GM13976 (cell line): ENCODE data around the gene GNAS.

Experiments used
- DNase-seq: peaks from one replicate; pipeline ENCODE4 v3.0.0; 2012; ENCODE audit warnings: low spot score
- in situ Hi-C: fragments of 300-500 bp; cut with MboI; formaldehyde crosslinking; loops from one replicate; pipeline ENCODE4 v1.12.0; 2022; ENCODE audit warnings: low sequenced_read_pairs, mixed read lengths, inconsistent platforms; ENCODE audit not compliant: unreplicated experiment
- TF ChIP-seq, protein P1 (sequence below): IDR thresholded peaks from 2 replicates; pipeline ENCODE4 v1.5.1; 2012; ENCODE audit warnings: borderline replicate concordance, mild to moderate bottlenecking; ENCODE audit not compliant: insufficient read depth; ENCODE audit errors: extremely low read depth, missing control alignments, control extremely low read depth

Gene GNAS

DNA sequence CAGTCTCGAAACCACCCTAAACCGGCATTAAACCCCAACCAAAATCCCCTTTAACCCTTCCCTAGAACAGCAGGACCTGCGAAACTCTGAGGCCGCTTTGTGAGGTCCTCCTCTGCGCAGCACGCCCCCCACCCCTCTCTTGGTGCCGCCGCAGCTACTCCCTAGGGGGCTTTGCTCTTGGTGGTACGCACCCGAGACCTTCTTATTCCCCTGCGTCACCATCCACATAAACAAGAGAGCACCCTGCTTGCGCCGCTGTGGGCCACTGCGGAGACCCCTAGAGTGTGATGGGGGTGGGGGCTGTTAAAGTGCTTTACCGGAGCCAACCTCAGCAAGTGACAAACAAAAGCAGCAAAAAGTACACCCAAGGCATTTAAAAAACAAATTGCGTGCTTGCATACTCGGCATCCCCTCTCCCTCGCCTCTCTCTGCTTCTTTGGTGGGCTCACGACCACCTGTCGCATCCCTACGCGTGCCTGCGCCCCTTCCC is 502 bp upstream of the GNAS start:
- in situ Hi-C loops = no loop called here
- TF ChIP-seq, protein P1, sequence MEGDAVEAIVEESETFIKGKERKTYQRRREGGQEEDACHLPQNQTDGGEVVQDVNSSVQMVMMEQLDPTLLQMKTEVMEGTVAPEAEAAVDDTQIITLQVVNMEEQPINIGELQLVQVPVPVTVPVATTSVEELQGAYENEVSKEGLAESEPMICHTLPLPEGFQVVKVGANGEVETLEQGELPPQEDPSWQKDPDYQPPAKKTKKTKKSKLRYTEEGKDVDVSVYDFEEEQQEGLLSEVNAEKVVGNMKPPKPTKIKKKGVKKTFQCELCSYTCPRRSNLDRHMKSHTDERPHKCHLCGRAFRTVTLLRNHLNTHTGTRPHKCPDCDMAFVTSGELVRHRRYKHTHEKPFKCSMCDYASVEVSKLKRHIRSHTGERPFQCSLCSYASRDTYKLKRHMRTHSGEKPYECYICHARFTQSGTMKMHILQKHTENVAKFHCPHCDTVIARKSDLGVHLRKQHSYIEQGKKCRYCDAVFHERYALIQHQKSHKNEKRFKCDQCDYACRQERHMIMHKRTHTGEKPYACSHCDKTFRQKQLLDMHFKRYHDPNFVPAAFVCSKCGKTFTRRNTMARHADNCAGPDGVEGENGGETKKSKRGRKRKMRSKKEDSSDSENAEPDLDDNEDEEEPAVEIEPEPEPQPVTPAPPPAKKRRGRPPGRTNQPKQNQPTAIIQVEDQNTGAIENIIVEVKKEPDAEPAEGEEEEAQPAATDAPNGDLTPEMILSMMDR = no peak
- no peak for DNase-seq

DNA sequence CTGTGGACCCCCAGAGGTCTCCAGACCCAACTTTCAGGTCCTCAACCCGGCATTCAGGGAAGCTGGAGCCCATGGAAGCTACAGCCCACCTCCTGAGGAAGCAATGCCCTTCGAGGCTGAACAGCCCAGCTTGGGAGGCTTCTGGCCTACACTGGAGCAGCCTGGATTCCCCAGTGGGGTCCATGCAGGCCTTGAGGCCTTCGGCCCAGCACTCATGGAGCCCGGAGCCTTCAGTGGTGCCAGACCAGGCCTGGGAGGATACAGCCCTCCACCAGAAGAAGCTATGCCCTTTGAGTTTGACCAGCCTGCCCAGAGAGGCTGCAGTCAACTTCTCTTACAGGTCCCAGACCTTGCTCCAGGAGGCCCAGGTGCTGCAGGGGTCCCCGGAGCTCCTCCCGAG is 950 bp downstream of the GNAS start:
- in situ Hi-C loops = no loop called here
- DNase-seq = no peak

DNA sequence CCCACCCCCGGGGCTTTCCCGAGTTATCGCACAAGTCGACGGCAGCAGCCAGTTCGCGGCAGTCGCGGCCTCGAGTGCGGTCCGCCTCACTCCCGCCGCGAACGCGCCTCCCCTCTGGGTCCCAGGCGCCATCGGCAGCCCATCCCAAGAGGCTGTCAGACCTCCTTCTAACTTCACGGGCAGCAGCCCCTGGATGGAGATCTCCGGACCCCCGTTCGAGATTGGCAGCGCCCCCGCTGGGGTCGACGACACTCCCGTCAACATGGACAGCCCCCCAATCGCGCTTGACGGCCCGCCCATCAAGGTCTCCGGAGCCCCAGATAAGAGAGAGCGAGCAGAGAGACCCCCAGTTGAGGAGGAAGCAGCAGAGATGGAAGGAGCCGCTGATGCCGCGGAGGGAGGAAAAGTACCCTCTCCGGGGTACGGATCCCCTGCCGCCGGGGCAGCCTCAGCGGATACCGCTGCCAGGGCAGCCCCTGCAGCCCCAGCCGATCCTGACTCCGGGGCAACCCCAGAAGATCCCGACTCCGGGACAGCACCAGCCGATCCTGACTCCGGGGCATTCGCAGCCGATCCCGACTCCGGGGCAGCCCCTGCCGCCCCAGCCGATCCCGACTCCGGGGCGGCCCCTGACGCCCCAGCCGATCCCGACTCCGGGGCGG is 1.6 kb downstream of the GNAS start:
- in situ Hi-C loops = no loop called here
- no peak for DNase-seq
- TF ChIP-seq, protein P1 = no peak

More for the DNA sequence above, 950 bp downstream of the GNAS start:
- TF ChIP-seq, protein P1 = no peak

DNA sequence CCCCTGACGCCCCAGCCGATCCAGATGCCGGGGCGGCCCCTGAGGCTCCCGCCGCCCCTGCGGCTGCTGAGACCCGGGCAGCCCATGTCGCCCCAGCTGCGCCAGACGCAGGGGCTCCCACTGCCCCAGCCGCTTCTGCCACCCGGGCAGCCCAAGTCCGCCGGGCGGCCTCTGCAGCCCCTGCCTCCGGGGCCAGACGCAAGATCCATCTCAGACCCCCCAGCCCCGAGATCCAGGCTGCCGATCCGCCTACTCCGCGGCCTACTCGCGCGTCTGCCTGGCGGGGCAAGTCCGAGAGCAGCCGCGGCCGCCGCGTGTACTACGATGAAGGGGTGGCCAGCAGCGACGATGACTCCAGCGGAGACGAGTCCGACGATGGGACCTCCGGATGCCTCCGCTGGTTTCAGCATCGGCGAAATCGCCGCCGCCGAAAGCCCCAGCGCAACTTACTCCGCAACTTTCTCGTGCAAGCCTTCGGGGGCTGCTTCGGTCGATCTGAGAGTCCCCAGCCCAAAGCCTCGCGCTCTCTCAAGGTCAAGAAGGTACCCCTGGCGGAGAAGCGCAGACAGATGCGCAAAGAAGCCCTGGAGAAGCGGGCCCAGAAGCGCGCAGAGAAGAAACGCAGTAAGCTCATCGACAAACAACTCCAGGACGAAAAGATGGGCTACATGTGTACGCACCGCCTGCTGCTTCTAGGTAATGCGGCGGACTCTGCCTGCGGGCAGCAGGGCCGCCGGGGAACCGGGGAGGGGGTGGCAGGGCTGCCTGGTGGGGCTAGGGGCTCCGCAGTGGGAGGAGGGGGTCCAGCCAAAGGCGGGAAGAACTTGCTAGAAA is 2.3 kb downstream of the GNAS start:
- no peak for DNase-seq
- TF ChIP-seq, protein P1 = no peak
- in situ Hi-C loops = no loop called here

DNA sequence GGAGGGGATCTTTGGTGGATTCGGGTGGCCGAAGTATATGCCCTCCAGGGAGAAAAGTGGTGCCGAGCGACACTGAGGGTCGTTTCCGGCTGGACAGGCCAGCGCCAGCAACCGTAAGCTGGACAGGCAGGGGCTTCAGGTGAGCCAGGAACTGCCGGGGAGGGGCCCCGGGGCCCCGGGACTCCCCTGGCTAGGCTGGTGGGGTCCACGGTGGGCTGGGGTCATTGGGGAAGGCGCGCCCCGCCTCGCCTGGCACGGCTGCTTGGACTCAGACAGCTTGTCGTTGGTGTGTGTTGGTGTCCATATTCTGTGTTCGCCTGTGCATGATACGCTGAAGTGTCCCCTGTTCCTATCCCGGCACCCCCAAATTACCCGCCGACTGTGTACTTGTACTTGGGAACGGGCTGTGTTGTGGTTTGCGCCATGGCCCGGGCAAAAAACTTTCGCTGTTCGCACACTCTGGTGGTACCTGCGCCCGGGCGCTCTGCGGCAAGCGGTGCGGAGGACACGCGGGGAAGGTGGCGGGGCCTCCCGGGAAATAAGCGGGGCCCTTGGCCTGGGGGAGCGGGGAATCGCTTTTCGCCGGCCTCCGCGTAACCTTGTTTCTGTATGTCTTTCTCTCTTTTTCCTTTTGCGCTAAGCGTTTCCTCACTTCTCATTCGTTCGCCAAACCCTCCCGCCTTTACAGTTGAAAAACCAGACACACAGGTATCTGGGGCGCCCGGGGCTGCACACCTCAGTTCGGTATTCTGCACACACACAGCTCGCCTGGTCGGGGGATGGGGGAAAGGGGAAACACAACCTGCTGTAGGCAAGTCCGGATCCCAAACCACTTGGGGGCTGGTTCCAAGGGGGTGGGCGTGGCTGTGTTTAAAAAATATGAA is 3.2 kb downstream of the GNAS start:
- TF ChIP-seq, protein P1 = no peak
- in situ Hi-C loops = no loop called here
- no peak for DNase-seq
